Breast epithelium (tissue), 4 donors: ENCODE data around the gene FIGNL1. TPM values are rescaled to one million over a fixed set of nuclear protein-coding genes. Genes with fewer than 3 reads are reported as not detected.
A peak's percentile ranks its signal among the peaks of the same experiment; 100 is the strongest.

Source experiments
- DNase-seq, 2 donors: peaks; one replicate each; pipeline ENCODE4 v3.0.0-alpha.2; 2019; ENCODE audit warnings: low spot score in 2 of 2
- H3K27ac ChIP-seq, 2 donors: fragments of 200-600 bp; sonication (generic) in 1 of 2; one replicate each; pipeline ENCODE4 v1.5.1; 2016 to 2019; ENCODE audit warnings: mild to moderate bottlenecking in 1 of 2
- H3K27me3 ChIP-seq, 2 donors: fragments of 200-600 bp; sonication (generic) in 1 of 2; one replicate each; pipeline versions ENCODE4 v1.5.1 to v1.6.0; 2017 to 2019; ENCODE audit warnings: control low read depth in 1 of 2, mild to moderate bottlenecking in 1 of 2
- H3K36me3 ChIP-seq: fragments of 200-600 bp; one replicate; pipeline ENCODE4 v1.5.1; 2019
- H3K4me1 ChIP-seq, 2 donors: fragments of 200-600 bp; sonication (generic); one replicate each; pipeline ENCODE4 v1.5.1; 2016 to 2019; ENCODE audit warnings: control low read depth in 1 of 2
- H3K4me3 ChIP-seq, 3 donors: fragments of 200-600 bp; sonication (generic); 1 replicate in 2 of 3; 2 replicates in 1 of 3; pipeline ENCODE4 v1.5.1; 2016 to 2019; ENCODE audit warnings: mild to moderate bottlenecking in 3 of 3, moderate library complexity in 2 of 3
- H3K9me3 ChIP-seq, 2 donors: fragments of 200-600 bp; sonication (generic) in 1 of 2; one replicate each; pipeline ENCODE4 v1.5.1; 2016 to 2019; ENCODE audit warnings: control low read depth in 1 of 2
- POLR2A ChIP-seq: fragments of 450-650 bp; IDR thresholded peaks from one replicate; pipeline ENCODE4 v1.6.1; 2016; ENCODE audit warnings: antibody characterized with exemption, mild to moderate bottlenecking, moderate library complexity
- POLR2AphosphoS5 ChIP-seq, 3 donors: sonication (generic); formaldehyde crosslinking; IDR thresholded peaks; one replicate each; pipeline ENCODE4 v1.6.1; 2017; ENCODE audit warnings: antibody characterized with exemption in 3 of 3
- intact Hi-C: fragments of 100-400 bp; cut with DNase I; formaldehyde crosslinking; loops from one replicate; pipeline ENCODE4 v1.15.1; 2023; ENCODE audit warnings: low total_unique reads
- total RNA-seq, 3 donors: library from RNA; depleted of rRNA; stranded (reverse); fragments of >200 nt; gene quantifications; one replicate each; pipeline ENCODE4 v1.1.0, GENCODE V29; 2016
- TF ChIP-seq, protein P1 (sequence below), 3 donors: fragments of 450-650 bp; IDR thresholded peaks; one replicate each; pipeline ENCODE4 v1.5.1; 2016 to 2017; ENCODE audit warnings: antibody characterized with exemption in 3 of 3, mild to moderate bottlenecking in 3 of 3, moderate library complexity in 3 of 3

FIGNL1 gene
- total RNA-seq, 3 donors from 2014 or later, result 10.8 to 13.1 (median 11.7) TPM

DNA sequence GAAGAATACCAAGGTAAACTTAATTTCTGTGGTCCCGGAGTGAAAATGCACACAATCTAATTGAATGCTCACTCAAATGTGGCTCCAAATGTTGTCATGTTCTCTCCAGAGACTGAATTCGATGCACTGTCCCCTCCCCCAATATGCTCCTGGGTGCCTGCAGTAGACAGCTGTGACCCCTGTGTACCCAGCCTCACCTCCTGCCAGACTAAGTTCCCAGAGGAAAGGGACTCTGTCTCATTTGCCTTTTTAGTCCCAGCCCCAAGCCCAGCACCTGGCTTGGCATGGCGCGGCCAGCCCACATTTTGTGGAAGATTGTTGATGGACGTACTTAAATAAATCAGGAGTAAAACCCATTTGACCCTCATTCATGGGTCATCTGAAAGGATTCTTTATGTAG is 21.8 kb upstream of the FIGNL1 start:
- H3K27ac ChIP-seq, result no peak overlapping the region
- intact Hi-C loops, result no loop called here
- no peak for TF ChIP-seq POLR2AphosphoS5 (IDR thresholded peaks at IDR 0.05)
- TF ChIP-seq, protein P1, sequence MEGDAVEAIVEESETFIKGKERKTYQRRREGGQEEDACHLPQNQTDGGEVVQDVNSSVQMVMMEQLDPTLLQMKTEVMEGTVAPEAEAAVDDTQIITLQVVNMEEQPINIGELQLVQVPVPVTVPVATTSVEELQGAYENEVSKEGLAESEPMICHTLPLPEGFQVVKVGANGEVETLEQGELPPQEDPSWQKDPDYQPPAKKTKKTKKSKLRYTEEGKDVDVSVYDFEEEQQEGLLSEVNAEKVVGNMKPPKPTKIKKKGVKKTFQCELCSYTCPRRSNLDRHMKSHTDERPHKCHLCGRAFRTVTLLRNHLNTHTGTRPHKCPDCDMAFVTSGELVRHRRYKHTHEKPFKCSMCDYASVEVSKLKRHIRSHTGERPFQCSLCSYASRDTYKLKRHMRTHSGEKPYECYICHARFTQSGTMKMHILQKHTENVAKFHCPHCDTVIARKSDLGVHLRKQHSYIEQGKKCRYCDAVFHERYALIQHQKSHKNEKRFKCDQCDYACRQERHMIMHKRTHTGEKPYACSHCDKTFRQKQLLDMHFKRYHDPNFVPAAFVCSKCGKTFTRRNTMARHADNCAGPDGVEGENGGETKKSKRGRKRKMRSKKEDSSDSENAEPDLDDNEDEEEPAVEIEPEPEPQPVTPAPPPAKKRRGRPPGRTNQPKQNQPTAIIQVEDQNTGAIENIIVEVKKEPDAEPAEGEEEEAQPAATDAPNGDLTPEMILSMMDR (IDR thresholded peaks at IDR 0.05), result no peak
- TF ChIP-seq POLR2A, result no peak
- H3K4me1 ChIP-seq, result no peaks in the 10 kb centered on the region
- H3K4me3 ChIP-seq, result no peak overlapping the region
- H3K36me3 ChIP-seq, result no peaks in the 10 kb centered on the region
- H3K9me3 ChIP-seq, result no peaks in the 10 kb centered on the region
- no peak for DNase-seq
- no peaks in the 10 kb centered on the region for H3K27me3 ChIP-seq

DNA sequence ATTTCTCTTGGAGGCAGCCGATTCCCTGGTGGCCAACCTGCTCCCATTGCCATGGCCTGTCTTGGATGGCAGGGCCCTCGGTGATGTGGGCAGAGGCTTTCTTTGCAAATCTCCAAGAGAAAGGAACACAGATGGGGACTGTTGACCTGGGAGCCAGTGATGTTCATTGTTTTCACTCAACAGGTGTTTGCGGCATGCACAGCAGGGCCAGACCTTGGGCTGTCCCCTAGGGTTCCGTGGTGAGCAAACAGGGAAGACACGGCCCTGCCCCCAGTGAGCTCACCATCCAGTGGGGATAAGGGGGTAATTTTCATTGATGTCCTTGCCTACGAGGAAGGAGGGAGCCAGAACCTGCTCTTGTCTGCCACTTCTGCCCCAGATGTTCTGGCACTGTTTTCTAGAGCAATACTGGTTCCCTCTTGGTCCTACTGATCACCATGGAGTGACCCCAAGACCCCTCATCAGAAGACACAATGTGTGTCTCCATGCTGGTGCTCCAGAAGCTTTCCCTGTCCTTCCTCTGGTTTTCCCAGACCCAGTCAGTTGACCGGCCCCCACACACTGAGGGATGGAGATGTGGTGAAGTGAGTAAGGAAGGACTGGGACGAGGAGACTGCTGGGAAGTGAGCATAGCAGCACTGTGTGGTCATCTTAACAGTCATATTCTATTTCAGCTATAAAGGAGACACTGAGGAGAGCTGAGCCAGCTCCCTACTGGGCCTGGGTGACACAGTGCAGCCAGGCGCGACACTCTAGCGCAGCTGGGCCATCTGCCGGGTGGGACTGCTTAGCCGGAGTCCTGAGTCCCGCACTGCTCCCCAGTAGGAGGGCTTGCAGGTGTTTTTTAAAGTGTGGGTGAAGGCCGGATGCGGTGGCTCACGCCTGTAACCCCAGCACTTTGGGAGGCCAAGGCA is 20.4 kb upstream of the FIGNL1 start:
- no peak for DNase-seq
- H3K36me3 ChIP-seq, result no peaks in the 10 kb centered on the region
- TF ChIP-seq POLR2A (no peak), POLR2AphosphoS5 (IDR thresholded peaks at IDR 0.05) (no peak)
- TF ChIP-seq, protein P1 (IDR thresholded peaks at IDR 0.05), result no peak
- no peaks in the 10 kb centered on the region for H3K27me3 ChIP-seq
- no peak overlapping the region for H3K4me3 ChIP-seq
- no peak overlapping the region for H3K27ac ChIP-seq
- H3K9me3 ChIP-seq, result no peaks in the 10 kb centered on the region
- intact Hi-C loops, result no loop called here
- no peaks in the 10 kb centered on the region for H3K4me1 ChIP-seq

DNA sequence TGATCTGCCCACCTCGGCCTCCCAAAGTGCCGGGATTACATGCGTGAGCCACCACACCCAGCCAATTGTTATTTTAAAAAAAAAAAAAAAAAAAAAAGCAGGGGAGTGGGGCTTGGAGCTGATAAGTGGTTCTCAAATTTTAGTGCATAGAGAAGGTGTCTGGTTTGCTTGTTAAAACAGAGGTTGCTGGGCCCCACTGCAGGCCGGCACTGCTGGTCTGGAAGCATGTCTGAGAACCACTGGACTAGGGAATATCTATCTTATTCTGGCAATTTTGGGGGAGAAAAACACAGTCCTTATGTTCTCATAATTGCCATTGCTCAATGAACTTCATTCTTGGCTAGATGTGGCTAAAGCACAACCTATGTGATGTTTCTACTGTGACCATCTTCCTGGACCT is 19.0 kb upstream of the FIGNL1 start:
- intact Hi-C loops, result no loop called here
- DNase-seq, result no peak
- H3K27me3 ChIP-seq, result no peaks in the 10 kb centered on the region
- no peak for TF ChIP-seq POLR2AphosphoS5 (IDR thresholded peaks at IDR 0.05)
- no peak for TF ChIP-seq POLR2A
- TF ChIP-seq, protein P1 (IDR thresholded peaks at IDR 0.05), result no peak
- H3K4me3 ChIP-seq, result no peak overlapping the region
- H3K4me1 ChIP-seq, result no peaks in the 10 kb centered on the region
- H3K36me3 ChIP-seq, result no peaks in the 10 kb centered on the region
- no peaks in the 10 kb centered on the region for H3K9me3 ChIP-seq
- no peak overlapping the region for H3K27ac ChIP-seq

DNA sequence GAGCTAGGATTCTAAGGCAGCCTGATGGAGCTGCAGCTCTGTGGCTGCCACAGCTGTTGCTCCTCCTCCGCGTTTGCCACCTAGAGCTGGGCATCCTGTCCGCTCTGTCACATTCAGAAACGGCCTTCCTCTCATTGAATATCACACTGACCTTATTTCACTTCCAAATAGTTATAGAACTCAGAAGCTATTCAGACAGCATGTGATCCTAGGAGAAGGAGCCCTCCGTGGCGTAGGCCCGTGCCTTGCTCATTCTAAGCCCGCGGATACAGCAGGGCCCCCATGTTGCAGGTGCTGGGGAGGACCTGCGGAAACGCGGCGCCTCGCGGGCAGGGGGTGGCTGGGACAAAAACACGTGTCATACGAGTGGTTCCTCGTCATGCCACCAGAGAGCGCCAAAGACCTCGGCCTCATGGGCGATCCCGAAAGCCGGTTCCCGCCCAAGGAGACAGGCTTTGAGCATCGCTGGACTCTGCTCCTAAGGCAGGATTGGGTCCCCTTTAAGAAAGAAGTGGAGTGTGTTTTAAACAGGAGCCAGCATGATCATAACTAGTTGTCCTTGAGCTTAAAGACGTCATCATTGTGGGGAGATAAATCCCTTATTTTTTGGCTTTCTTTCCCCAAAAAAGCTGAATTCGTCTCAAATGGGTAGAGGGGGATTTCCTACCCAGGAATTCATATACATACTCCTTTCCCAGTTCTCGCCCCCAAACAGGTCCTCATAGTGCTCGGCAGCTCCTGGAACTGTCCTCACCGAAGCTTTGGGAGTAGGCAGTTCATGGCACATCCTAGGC is 17.9 kb upstream of the FIGNL1 start:
- DNase-seq, result peak; percentile 64 to 83
- Histone ChIP-seq H3K9me3 (no peaks in the 10 kb centered on the region), H3K4me3 (peak overlapping the region in 2 of 3 donors; percentile 19 to 42), H3K4me1 (no peaks in the 10 kb centered on the region), H3K36me3 (no peaks in the 10 kb centered on the region), H3K27ac (no peak overlapping the region), H3K27me3 (no peaks in the 10 kb centered on the region)
- no peak for TF ChIP-seq POLR2A
- peak in 1 of 3 donors; percentile 30 for TF ChIP-seq POLR2AphosphoS5 (IDR thresholded peaks at IDR 0.05)
- TF ChIP-seq, protein P1 (IDR thresholded peaks at IDR 0.05), result peak; percentile 90 to 92 (median 91)
- intact Hi-C loops, result no loop called here
